WTC11 (cell line): ENCODE data around the gene LHFPL6.

ENCODE experiments used
- CTCF ChIP-seq: fragments of 200-600 bp; IDR thresholded peaks from 2 replicates; pipeline ENCODE4 v1.8.0; 2022; ENCODE audit warnings: antibody characterized with exemption
- ELF4 ChIP-seq: sonication (generic); formaldehyde crosslinking; IDR thresholded peaks from 2 replicates; pipeline ENCODE4 v1.8.1; 2022; ENCODE audit warnings: low read depth, mild to moderate bottlenecking, moderate library complexity, missing genetic modification reagents
- FOXP1 ChIP-seq: sonication (generic); formaldehyde crosslinking; IDR thresholded peaks from 2 replicates; pipeline ENCODE4 v1.8.0; 2022; ENCODE audit warnings: missing genetic modification reagents, mild to moderate bottlenecking, moderate library complexity, borderline replicate concordance
- USF1 ChIP-seq: sonication (generic); formaldehyde crosslinking; IDR thresholded peaks from 2 replicates; pipeline ENCODE4 v1.8.0; 2022; ENCODE audit warnings: mild to moderate bottlenecking, missing genetic modification reagents
- ZNF512 ChIP-seq: sonication (generic); formaldehyde crosslinking; IDR thresholded peaks from 2 replicates; pipeline ENCODE4 v1.8.1; 2022; ENCODE audit warnings: missing genetic modification reagents, borderline replicate concordance

- TF ChIP-seq ZNF512 (CRISPR knock-in tag) (no peak), FOXP1 (CRISPR knock-in tag) (no peak), ELF4 (CRISPR knock-in tag) (no peak), CTCF (no peak), USF1 (CRISPR knock-in tag) (no peak)
Measured at GRCh38 chr13:39448834-39449233, 154.2 kb downstream of the LHFPL6 start.
